SK-N-MC (cell line): Measurements from ENCODE around the gene TYROBP.

ENCODE experiments used
- EZH2 ChIP-seq: fragments of 200-600 bp; sonication (generic); IDR thresholded peaks from one replicate; pipeline ENCODE4 v1.6.1; 2017; ENCODE audit warnings: antibody characterized with exemption
- FOXP2 ChIP-seq: optimal IDR thresholded peaks from 2 replicates; pipeline ENCODE3; 2011; ENCODE audit warnings: mild to moderate bottlenecking, moderate library complexity; ENCODE audit not compliant: insufficient read depth; ENCODE audit errors: extremely low read length, control extremely low read depth
- POLR2AphosphoS5 ChIP-seq: IDR thresholded peaks from 2 replicates; pipeline ENCODE4 v1.6.1; 2012; ENCODE audit warnings: mild to moderate bottlenecking, low read depth, low read length, borderline replicate concordance

- TF ChIP-seq POLR2AphosphoS5 (no peak), EZH2 (no peak), FOXP2 (no peak)
Observed at GRCh38 chr19:35885225-35885738, 22.8 kb downstream of the TYROBP start.
